Endodermal cell (in vitro differentiated cells): ENCODE measurements around the gene ACVR1B. TPM values are rescaled to one million over a fixed set of nuclear protein-coding genes. Genes with fewer than 3 reads are reported as not detected.
A peak's percentile ranks its signal among the peaks of the same experiment; 100 is the strongest.

Experiments used
- DNase-seq: peaks from one replicate; pipeline ENCODE4 v3.0.0-alpha.2; 2017
- H3K27ac ChIP-seq: 2 replicates; pipeline ENCODE4 v1.5.1; 2013; ENCODE audit warnings: mild to moderate bottlenecking, low read depth, low read length, moderate library complexity
- H3K27me3 ChIP-seq: 2 replicates; pipeline ENCODE4 v1.6.1; 2013; ENCODE audit warnings: mild to moderate bottlenecking, low read length, moderate library complexity; ENCODE audit not compliant: insufficient read depth, control insufficient read depth, poor library complexity, severe bottlenecking
- H3K36me3 ChIP-seq: 2 replicates; pipeline ENCODE4 v1.7.0; 2013; ENCODE audit warnings: mild to moderate bottlenecking, low read length, moderate library complexity; ENCODE audit not compliant: control insufficient read depth, insufficient read depth
- H3K4me1 ChIP-seq: one replicate; pipeline ENCODE4 v1.7.0; 2013; ENCODE audit warnings: low read length; ENCODE audit not compliant: control insufficient read depth, insufficient read depth
- H3K4me3 ChIP-seq: 2 replicates; pipeline ENCODE4 v1.5.1; 2013; ENCODE audit warnings: mild to moderate bottlenecking, low read length, moderate library complexity
- H3K9ac ChIP-seq: 2 replicates; pipeline ENCODE4 v1.6.1; 2013; ENCODE audit warnings: mild to moderate bottlenecking, low read length, moderate library complexity; ENCODE audit not compliant: poor library complexity, severe bottlenecking; ENCODE audit errors: extremely low read depth
- H3K9me3 ChIP-seq: 2 replicates; pipeline ENCODE4 v1.6.1; 2013; ENCODE audit warnings: mild to moderate bottlenecking, low read length, moderate library complexity; ENCODE audit not compliant: control insufficient read depth
- H3K27ac Mint-ChIP-seq: 2 replicates; pipeline ENCODE4 v1.8.0; 2020; ENCODE audit warnings: mixed read lengths
- H3K27me3 Mint-ChIP-seq: 2 replicates; pipeline ENCODE4 v1.8.0; 2021; ENCODE audit warnings: mild to moderate bottlenecking, mixed read lengths; ENCODE audit not compliant: insufficient read depth
- H3K36me3 Mint-ChIP-seq: 2 replicates; pipeline ENCODE4 v1.8.0; 2020; ENCODE audit warnings: low read depth, mixed read lengths
- H3K4me1 Mint-ChIP-seq: 2 replicates; pipeline ENCODE4 v1.8.0; 2020; ENCODE audit warnings: mixed read lengths
- H3K4me3 Mint-ChIP-seq: 2 replicates; pipeline ENCODE4 v1.8.0; 2020; ENCODE audit warnings: mild to moderate bottlenecking, moderate library complexity, mixed read lengths
- H3K9me3 Mint-ChIP-seq: 2 replicates; pipeline ENCODE4 v1.8.0; 2020; ENCODE audit warnings: mild to moderate bottlenecking, mixed read lengths
- WGBS, 2 experiments: methylation state at CpG; one replicate each; pipeline versions ENCODE4 v1.1.5 to v1.1.7; 2013; ENCODE audit warnings: missing lambda C conversion rate in 2 of 2, mixed read lengths in 1 of 2; ENCODE audit not compliant: insufficient coverage in 1 of 2, insufficient read length in 1 of 2; 5-methylcytosine and 5-hydroxymethylcytosine counted together
- total RNA-seq, 2 donors: library from RNA; stranded (reverse); fragmentation: NEBNext Ultra II Directional in 1 of 2; extraction: Animal tissue kit (Norgen Biotek cat#: 25700) in 1 of 2; gene quantifications; 2 replicates in 1 of 2; 3 replicates in 1 of 2; pipeline ENCODE4 v1.2.1, GENCODE V29; 2021
- TF ChIP-seq, protein P1 (sequence below): fragments of 200-600 bp; sonication (generic); conservative IDR thresholded peaks from 2 replicates; pipeline ENCODE4 v1.5.0; 2021; ENCODE audit warnings: antibody characterized with exemption, mild to moderate bottlenecking

The ACVR1B gene
- total RNA-seq, 2 donors from 2014 or later = 48.6 to 59.3 TPM

DNA sequence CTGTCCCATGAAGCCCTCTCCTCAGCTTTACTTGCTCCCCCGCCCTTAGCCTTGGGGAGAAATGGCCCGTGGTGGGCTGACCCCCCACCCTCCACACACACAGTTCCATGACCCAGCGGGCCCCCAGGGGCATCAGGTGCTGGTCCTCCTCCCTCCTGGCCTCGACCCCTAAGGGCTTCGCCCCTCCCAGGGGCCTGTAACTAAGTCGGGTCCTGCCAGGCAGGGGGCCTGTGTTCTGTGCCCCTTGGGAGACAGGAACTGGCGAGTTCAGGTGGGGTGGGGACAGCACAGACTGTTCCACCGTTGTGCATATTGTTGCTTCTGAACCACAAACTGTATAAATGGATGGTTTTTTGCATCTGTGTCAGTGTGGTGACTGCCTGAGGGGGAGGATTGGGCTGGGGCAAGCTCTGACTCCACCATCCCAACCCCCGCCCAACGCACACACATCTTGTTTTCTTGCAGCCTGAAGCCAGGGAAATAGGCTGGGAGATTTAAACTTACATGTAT lies 64.1 kb downstream of the ACVR1B start:
- Histone ChIP-seq H3K9ac (no peak overlapping the region), H3K9me3 (peaks cover 7% of the 10 kb centered on the region), H3K27ac (no peak overlapping the region), H3K27me3 (peaks cover 26% of the 10 kb centered on the region), H3K36me3 (no peaks in the 10 kb centered on the region), H3K4me1 (peaks cover 4% of the 10 kb centered on the region), H3K4me3 (no peak overlapping the region)
- Mint-ChIP-seq H3K27ac (no peak overlapping the region), H3K4me3 (no peak overlapping the region), H3K4me1 (peaks cover 8% of the 10 kb centered on the region), H3K27me3 (peaks cover 66% of the 10 kb centered on the region), H3K36me3 (no peaks in the 10 kb centered on the region), H3K9me3 (no peaks in the 10 kb centered on the region)
- 88 to 89% methylated on average over 5 to 10 of the region's 10 CpGs for WGBS, 2 experiments
- peak; percentile 49 for DNase-seq
- TF ChIP-seq, protein P1, sequence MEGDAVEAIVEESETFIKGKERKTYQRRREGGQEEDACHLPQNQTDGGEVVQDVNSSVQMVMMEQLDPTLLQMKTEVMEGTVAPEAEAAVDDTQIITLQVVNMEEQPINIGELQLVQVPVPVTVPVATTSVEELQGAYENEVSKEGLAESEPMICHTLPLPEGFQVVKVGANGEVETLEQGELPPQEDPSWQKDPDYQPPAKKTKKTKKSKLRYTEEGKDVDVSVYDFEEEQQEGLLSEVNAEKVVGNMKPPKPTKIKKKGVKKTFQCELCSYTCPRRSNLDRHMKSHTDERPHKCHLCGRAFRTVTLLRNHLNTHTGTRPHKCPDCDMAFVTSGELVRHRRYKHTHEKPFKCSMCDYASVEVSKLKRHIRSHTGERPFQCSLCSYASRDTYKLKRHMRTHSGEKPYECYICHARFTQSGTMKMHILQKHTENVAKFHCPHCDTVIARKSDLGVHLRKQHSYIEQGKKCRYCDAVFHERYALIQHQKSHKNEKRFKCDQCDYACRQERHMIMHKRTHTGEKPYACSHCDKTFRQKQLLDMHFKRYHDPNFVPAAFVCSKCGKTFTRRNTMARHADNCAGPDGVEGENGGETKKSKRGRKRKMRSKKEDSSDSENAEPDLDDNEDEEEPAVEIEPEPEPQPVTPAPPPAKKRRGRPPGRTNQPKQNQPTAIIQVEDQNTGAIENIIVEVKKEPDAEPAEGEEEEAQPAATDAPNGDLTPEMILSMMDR = no peak

DNA sequence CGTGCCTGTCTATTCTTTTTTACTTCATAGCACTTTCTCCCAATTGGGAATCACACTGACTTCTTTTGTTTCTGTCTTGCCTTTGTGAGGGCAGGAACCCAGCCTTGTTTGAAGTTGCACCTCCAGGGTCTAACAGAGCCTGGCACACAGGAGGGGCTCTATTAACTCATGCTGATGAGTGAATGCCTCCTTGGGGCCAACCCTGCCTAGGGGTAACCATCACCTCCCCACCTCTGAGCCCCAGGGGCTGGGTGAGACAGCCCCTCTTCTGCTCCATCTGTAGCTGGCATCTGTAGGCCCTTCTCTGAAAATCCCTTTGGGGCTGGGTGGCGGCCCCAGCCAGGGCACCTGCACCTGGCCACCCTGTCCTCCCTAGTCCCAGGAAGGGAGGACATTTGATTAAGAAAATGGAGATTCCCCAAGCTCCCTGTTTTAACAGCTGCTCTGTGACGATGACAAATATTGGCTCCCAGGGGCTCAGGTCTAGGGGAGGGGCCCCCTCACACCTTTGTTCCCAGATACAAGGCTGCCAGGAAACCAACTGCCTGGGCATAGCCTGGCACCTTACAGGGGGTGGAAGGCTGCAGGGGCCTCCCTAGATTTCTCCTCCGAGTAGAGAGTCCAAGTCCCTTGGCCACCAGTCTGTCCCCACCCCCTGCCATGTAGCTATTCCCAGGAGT lies 67.1 kb downstream of the ACVR1B start:
- Histone ChIP-seq H3K4me3 (no peak overlapping the region), H3K9me3 (no peaks in the 10 kb centered on the region), H3K4me1 (no peaks in the 10 kb centered on the region), H3K9ac (no peak overlapping the region), H3K27me3 (peaks cover 47% of the 10 kb centered on the region), H3K36me3 (no peaks in the 10 kb centered on the region), H3K27ac (no peak overlapping the region)
- TF ChIP-seq, protein P1 = no peak
- 56 to 85% methylated on average over 1 to 4 of the region's 4 CpGs for WGBS, 2 experiments
- peaks cover 83% of the 10 kb centered on the region for H3K27me3 Mint-ChIP-seq
- H3K36me3 Mint-ChIP-seq = no peaks in the 10 kb centered on the region
- peaks cover 12% of the 10 kb centered on the region for H3K4me1 Mint-ChIP-seq
- H3K27ac Mint-ChIP-seq = no peak overlapping the region
- no peak for DNase-seq
- H3K9me3 Mint-ChIP-seq = no peaks in the 10 kb centered on the region
- H3K4me3 Mint-ChIP-seq = no peak overlapping the region

DNA sequence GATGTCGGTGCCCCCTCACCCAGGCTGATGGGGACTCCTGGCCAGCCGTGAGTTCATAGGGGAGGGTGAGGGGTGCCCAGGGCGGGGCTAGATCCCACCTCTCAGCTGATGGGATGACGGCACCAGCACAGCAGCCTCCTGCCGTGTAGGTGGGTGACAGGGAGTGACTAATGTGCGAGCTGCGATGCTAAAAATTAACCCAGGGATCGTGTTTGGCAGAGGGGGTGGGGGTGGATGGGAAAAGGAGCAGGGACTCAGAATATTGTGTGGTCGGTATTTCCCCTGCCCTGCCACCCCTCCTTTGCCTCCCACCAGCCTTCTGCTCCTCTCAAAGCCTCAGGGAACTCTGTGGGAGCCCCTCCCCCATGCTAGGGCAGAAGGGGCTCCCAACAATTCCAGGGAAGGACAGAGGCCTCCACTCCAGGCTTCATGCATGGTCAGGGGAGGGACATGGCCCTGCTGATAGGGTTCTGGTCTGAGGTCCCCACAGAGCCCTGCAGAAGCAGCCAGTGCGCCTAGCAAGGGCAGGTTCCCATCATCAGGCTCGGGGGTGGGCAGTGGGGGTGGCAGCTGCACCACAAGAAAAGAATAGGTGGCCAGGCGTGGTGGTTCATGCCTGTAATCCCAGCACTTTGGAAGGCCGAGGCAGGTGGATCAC lies 67.7 kb downstream of the ACVR1B start:
- DNase-seq = no peak
- no peak overlapping the region for H3K9ac ChIP-seq
- H3K4me1 ChIP-seq = no peaks in the 10 kb centered on the region
- Mint-ChIP-seq H3K4me3 (no peak overlapping the region), H3K4me1 (peaks cover 15% of the 10 kb centered on the region), H3K27ac (no peak overlapping the region), H3K27me3 (peaks cover 82% of the 10 kb centered on the region), H3K9me3 (no peaks in the 10 kb centered on the region), H3K36me3 (no peaks in the 10 kb centered on the region)
- TF ChIP-seq, protein P1 = no peak
- no peak overlapping the region for H3K4me3 ChIP-seq
- H3K27ac ChIP-seq = no peak overlapping the region
- 82 to 90% methylated on average over 5 to 13 of the region's 13 CpGs for WGBS, 2 experiments
- H3K9me3 ChIP-seq = no peaks in the 10 kb centered on the region
- no peaks in the 10 kb centered on the region for H3K36me3 ChIP-seq
- peaks cover 43% of the 10 kb centered on the region for H3K27me3 ChIP-seq
